Measurements from ENCODE around the gene ST6GALNAC2. TPM values are rescaled to one million over a fixed set of nuclear protein-coding genes. Genes with fewer than 3 reads are reported as not detected.
A peak's percentile ranks its signal among the peaks of the same experiment; 100 is the strongest.
"Not testable (repeated sequence)": the region's sequence is repeated elsewhere in the genome, so short reads cannot be mapped to it uniquely, and the experiment has no call there.

ST6GALNAC2 gene
- total and polyA plus RNA-seq, 2 donors from 2014 or later: 6.5 to 28.6 TPM

DNA sequence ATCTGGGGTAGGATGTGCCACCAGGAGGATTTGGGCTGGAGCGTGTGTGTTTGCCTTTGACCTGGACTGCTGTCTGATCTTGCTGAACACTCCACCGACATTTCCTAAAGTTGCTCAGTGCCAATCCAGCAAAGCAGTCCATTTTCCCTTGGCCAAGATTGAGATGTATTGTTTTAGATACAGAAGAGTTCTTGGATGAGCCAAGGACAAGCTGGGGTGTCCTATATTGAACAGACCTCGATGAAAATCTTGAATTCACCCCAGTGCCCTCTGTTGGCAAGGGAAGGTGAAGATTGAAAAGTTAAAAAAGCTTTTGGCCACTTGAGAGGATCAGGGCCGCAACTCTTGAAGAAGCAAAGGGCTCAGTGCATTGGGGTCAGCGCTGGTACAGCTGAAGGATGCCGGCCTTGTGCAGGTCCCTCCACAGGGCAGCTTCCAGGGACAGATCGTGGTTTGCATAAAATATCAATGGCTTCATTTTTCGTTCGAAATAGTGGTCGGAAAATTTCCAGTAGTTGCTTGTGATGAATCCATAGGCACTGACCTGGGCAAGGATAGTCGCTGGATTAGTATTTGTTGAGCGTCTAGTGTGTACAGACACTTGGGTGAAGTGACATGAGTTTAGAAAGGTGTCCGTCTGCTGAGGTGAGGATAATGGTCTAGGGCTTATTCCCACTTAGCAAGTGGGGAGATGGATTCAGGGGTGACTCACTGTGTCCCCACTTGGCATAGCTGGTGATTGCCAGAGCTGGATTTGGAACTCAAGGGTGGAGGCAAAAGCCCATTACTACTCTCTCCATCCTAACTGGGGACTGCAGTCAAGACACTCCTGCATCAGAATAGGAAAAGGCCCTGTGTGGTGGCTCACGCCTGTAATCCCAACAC, 19.7 kb downstream of the ST6GALNAC2 start:
- intact Hi-C loops (cut with DNase I): no loop called here
- TF ChIP-seq, protein P1, sequence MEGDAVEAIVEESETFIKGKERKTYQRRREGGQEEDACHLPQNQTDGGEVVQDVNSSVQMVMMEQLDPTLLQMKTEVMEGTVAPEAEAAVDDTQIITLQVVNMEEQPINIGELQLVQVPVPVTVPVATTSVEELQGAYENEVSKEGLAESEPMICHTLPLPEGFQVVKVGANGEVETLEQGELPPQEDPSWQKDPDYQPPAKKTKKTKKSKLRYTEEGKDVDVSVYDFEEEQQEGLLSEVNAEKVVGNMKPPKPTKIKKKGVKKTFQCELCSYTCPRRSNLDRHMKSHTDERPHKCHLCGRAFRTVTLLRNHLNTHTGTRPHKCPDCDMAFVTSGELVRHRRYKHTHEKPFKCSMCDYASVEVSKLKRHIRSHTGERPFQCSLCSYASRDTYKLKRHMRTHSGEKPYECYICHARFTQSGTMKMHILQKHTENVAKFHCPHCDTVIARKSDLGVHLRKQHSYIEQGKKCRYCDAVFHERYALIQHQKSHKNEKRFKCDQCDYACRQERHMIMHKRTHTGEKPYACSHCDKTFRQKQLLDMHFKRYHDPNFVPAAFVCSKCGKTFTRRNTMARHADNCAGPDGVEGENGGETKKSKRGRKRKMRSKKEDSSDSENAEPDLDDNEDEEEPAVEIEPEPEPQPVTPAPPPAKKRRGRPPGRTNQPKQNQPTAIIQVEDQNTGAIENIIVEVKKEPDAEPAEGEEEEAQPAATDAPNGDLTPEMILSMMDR (IDR thresholded peaks at IDR 0.05; ENCODE audit: borderline replicate concordance, extremely low read depth, insufficient read depth): no peak
- Histone ChIP-seq H3K9me3 (ENCODE audit: control insufficient read depth in 2 of 3, insufficient read depth in 1 of 3, low read length in 3 of 3) (no peaks in the 10 kb centered on the region), H3K27me3 (ENCODE audit: control insufficient read depth, insufficient read depth, low read length) (no peaks in the 10 kb centered on the region), H3K9ac (ENCODE audit: low read length in 3 of 3) (no peak overlapping the region), H3K4me1 (ENCODE audit: control insufficient read depth in 2 of 3, insufficient read depth in 2 of 3, low read depth in 1 of 3, low read length in 3 of 3) (peaks cover 0 to 29% (median 27%) of the 10 kb centered on the region in 3 donors), H3K4me3 (ENCODE audit: low read length in 3 of 3) (no peak overlapping the region), H3K36me3 (ENCODE audit: control insufficient read depth in 2 of 3, insufficient read depth in 3 of 3, low read length in 3 of 3) (peaks cover 11 to 26% (median 14%) of the 10 kb centered on the region in 3 donors), H3K27ac (ENCODE audit: low read depth in 2 of 2, low read length in 2 of 2) (no peak overlapping the region)
- FAIRE-seq: no peak
- DNase-seq: no peak

DNA sequence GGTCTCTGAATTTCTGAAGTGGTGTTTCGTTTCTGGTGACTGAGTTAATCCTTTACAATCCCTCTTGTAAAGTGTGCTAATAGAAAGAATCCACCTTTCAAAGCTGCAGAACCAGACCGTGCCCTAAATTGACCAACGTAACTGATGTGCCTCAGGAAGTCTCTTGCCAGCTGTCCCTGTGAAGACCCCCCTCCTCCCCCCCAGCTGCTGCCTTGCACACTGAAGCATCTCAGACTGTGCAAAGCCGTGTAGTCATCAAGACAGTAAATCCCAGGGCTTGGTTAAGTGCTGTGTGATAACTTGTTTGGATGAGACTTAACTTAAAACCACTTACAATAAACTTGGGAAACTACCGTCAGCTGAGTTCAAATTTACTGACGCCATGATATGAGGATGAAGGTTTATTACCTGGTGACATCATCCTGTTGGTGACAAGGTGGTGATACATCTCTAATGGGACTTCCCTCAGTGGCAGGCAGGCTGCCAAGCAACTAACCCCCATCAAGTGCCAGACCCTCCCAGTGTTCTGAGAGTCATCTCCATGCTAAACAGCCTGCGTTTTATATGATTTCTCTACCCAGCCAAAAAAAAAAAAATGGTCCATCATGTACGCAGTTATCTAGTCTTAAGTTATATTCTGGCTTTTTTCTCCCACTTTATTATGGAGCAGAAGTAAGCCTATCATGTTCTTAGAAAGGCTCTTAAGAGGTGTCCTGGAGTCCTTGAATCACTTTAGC, 20.5 kb downstream of the ST6GALNAC2 start:
- H3K27ac ChIP-seq (ENCODE audit: low read depth in 2 of 2, low read length in 2 of 2); H3K9me3 ChIP-seq (ENCODE audit: control insufficient read depth in 2 of 3, insufficient read depth in 1 of 3, low read length in 3 of 3); intact Hi-C loops (cut with DNase I); FAIRE-seq; H3K4me3 ChIP-seq (ENCODE audit: low read length in 3 of 3); DNase-seq; H3K27me3 ChIP-seq (ENCODE audit: control insufficient read depth, insufficient read depth, low read length); H3K9ac ChIP-seq (ENCODE audit: low read length in 3 of 3): not testable (repeated sequence)
- H3K4me1 ChIP-seq (ENCODE audit: control insufficient read depth in 2 of 3, insufficient read depth in 2 of 3, low read depth in 1 of 3, low read length in 3 of 3): peaks cover 0 to 31% (median 28%) of the 10 kb centered on the region in 3 donors
- peaks cover 11 to 29% (median 14%) of the 10 kb centered on the region in 3 donors for H3K36me3 ChIP-seq (ENCODE audit: control insufficient read depth in 2 of 3, insufficient read depth in 3 of 3, low read length in 3 of 3)

DNA sequence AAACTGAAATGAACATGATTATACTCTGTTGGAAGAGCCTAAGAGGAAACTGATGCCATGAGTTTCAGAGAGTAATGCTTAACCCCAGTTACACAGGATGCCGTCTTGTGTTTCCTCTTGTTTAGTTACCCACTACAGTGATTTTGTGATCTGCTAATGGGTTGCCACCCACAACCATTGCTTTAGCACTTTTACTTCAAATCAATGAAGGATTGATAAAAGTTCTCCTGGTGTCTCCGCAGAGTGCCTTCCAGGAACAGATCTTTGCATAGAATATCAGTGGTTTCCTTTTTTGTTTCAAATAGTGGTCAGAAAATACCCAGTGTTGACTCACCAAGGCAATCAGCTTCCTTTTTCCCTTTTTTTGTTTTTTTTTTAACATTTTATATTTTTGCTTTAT, 22.3 kb downstream of the ST6GALNAC2 start:
- intact Hi-C loops (cut with DNase I); DNase-seq; H3K9ac ChIP-seq (ENCODE audit: low read length in 3 of 3); H3K4me3 ChIP-seq (ENCODE audit: low read length in 3 of 3); H3K27ac ChIP-seq (ENCODE audit: low read depth in 2 of 2, low read length in 2 of 2); H3K27me3 ChIP-seq (ENCODE audit: control insufficient read depth, insufficient read depth, low read length); FAIRE-seq; H3K9me3 ChIP-seq (ENCODE audit: control insufficient read depth in 2 of 3, insufficient read depth in 1 of 3, low read length in 3 of 3): not testable (repeated sequence)
- H3K4me1 ChIP-seq (ENCODE audit: control insufficient read depth in 2 of 3, insufficient read depth in 2 of 3, low read depth in 1 of 3, low read length in 3 of 3): peaks cover 0 to 33% (median 32%) of the 10 kb centered on the region in 3 donors
- H3K36me3 ChIP-seq (ENCODE audit: control insufficient read depth in 2 of 3, insufficient read depth in 3 of 3, low read length in 3 of 3): peaks cover 11 to 33% (median 14%) of the 10 kb centered on the region in 3 donors

DNA sequence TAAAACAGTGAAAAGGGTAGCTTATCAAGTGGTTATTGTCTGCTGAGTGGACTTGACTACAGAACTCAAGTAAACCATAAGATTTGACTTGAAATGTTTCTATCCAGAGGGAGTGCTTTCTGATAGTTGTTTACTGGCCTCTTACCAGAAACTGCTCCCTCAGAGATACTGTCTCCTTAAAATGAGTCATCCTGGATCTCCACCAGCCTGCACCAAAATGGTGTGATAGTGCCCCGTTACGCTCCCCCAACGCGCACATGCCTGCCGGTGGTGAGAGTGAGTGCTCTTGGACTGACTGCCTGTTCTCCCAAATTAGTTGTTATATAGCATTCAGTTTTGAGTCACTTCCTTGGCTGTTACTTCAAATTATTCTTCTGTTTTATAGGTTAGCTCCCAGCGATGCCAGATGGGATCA, 22.9 kb downstream of the ST6GALNAC2 start:
- H3K27ac ChIP-seq (ENCODE audit: low read depth in 2 of 2, low read length in 2 of 2): no peak overlapping the region
- H3K9ac ChIP-seq (ENCODE audit: low read length in 3 of 3): peak overlapping the region in 1 of 3 donors; percentile 15
- TF ChIP-seq, protein P1 (IDR thresholded peaks at IDR 0.05; ENCODE audit: borderline replicate concordance, extremely low read depth, insufficient read depth): no peak
- H3K4me3 ChIP-seq (ENCODE audit: low read length in 3 of 3): no peak overlapping the region
- no peak for FAIRE-seq
- no peak for DNase-seq
- intact Hi-C loops (cut with DNase I): no loop called here
- H3K27me3 ChIP-seq (ENCODE audit: control insufficient read depth, insufficient read depth, low read length): no peaks in the 10 kb centered on the region
- H3K4me1 ChIP-seq (ENCODE audit: control insufficient read depth in 2 of 3, insufficient read depth in 2 of 3, low read depth in 1 of 3, low read length in 3 of 3): peaks cover 0 to 29% (median 27%) of the 10 kb centered on the region in 3 donors
- no peaks in the 10 kb centered on the region for H3K9me3 ChIP-seq (ENCODE audit: control insufficient read depth in 2 of 3, insufficient read depth in 1 of 3, low read length in 3 of 3)
- peaks cover 11 to 33% (median 14%) of the 10 kb centered on the region in 3 donors for H3K36me3 ChIP-seq (ENCODE audit: control insufficient read depth in 2 of 3, insufficient read depth in 3 of 3, low read length in 3 of 3)

Data from kidney (tissue), 14 donors.